T-helper 1 cell treated with Interleukin-12 subunit alpha and Interleukin-12 subunit beta and Interleukin-4 antibody, amounts not matched to agents 30 ng/mL and 1 ng/mL, for 36 hours (primary cell): ENCODE data around the gene LCE1E. TPM values are rescaled to one million over a fixed set of nuclear protein-coding genes. Genes with fewer than 3 reads are reported as not detected.

Source experiments
- intact Hi-C: fragments of 100-400 bp; cut with micrococcal nuclease; formaldehyde crosslinking; loops from one replicate; pipeline ENCODE4 v1.15.1; 2024
- total RNA-seq: library from RNA; stranded (reverse); gene quantifications from 2 replicates; pipeline ENCODE4 v1.2.3, GENCODE V29; 2022

LCE1E gene
- total RNA-seq, 1 donor from 2014 or later = not detected

DNA sequence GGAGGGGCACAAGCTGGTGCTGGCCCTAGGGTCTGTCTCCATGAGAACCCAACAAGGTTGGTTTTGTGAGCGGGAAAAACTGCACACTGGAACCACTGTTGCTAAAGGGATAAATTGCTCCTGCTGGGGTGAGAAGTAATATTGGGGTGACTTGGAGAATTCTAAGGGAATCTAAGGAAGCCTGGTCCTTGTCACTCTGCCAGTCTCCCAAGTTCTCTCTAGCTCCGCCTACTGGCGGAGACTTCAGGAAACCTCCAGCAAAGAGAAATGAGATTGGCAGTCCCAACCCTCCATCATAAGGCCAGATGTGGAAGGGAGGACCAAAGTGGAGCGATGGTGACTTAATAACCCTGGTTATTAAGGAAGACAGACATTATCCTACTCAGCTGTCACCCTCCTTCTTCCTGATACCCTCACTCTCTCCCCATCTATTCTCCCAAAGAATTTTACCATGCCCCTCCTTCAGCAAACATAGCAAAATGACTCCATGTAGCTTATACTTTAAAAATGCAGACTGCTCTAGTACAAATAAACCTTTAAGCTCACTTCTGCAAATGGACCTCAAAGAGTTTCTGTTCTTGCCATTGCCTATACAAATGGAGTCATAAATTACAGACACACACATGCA, 8.4 kb upstream of the LCE1E start:
- intact Hi-C loops = no loop called here

DNA sequence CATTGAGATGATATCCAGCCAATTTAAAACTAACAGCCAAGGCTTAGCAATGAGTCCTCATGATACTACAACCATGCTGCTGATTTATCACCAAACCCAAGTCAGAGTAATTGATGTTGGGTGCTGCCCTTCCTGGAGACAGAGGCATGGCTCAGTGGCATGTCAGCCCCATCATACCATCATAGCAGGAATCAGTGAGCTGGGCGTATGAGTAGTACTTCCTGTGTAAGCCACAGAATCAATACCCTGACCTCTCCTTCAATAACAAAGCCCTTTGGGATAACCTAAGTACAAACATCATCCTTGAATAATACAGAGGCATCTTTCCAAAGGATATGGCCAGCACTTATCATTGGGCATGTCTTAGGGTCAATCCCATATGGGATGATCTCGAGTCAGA, 3.0 kb upstream of the LCE1E start:
- intact Hi-C loops = no loop called here

DNA sequence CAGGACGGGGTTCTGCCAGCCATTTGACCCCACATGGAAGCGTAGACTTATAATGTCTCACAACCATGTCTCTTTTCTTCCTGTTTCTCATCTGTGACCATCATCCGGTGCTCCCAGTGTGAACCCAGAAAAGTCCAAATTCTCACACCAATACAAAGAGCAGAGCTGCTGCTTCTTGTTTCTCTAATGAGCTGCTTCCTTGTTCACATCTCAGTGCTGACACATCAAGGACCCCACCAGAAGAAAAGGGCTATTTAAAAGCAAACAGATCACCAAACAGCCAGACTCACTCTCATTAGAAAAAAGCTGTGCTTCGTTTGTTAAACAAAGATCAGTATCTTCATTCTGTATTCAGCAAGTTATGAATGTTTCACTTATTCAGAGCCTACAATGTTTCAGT, 9.6 kb downstream of the LCE1E start:
- intact Hi-C loops = no loop called here

DNA sequence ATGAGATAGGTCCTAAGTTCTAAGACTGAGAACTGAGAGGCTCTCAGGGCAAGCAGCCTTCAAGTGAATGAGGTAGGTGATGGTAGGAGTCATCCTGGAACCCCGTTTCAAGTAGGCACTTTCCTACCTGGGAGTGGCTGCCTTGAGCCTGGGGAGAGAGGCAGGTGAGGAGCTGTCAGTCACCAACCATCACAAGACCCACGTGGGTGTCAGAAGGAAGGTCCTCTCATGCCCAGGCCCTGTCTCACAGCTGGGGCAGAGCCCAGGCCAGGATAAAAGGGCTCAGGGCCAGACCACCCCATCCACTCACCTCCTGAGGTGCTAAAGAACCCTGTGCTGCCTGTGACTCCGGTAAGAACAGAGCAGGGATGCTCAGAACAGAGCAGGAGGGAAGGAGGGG, 10.4 kb downstream of the LCE1E start, which contains the start of gene LCE1D:
Gene LCE1D (plus strand): TSS at position 301 of the 400 bp plus-strand sequence. CDS start 1,074 bp downstream, outside the sequence.
- intact Hi-C loops = no loop called here

DNA sequence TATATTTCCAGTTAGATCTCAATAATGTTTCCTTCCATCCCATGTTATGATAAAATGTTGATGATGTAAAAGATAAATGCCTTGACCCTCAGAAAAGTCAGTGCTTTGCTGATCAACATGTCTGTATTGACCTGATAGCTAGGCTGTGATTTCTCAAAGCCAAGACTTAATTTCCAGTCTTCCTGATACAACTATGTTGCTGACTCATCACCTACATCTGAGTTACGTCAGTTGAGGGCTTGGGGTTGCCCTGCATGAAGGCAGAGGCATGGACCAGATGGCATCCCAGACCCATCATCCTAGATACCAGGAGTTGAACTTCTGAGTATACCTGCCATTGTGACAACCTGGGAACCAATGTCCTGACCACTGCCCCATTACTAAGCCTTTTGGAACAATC, 15.3 kb downstream of the LCE1E start:
- intact Hi-C loops = no loop called here

DNA sequence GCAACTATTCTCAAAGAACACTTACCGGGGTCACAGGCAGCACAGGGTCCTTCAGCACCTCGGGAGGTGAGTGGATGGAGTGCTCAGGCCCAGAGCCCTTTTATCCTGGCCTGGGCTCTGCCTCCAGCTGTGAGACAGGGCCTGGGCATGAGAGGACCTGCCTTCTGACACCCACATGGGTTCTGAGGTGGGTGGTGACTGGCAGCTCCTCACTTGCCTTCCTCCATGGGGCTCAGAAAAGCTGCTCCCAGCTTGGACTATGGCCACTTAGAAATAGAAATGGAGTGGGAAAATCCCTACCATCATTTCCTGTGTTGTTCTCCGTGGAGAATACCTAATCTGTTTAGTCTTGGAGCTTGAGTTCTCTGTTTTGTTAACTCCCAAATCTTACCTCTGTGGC, 20.5 kb downstream of the LCE1E start, which contains the start of gene LCE1C:
Gene LCE1C (minus strand): TSS at position 76 of the 400 bp plus-strand sequence. CDS start 1,173 bp downstream, outside the sequence.
- intact Hi-C loops = no loop called here

DNA sequence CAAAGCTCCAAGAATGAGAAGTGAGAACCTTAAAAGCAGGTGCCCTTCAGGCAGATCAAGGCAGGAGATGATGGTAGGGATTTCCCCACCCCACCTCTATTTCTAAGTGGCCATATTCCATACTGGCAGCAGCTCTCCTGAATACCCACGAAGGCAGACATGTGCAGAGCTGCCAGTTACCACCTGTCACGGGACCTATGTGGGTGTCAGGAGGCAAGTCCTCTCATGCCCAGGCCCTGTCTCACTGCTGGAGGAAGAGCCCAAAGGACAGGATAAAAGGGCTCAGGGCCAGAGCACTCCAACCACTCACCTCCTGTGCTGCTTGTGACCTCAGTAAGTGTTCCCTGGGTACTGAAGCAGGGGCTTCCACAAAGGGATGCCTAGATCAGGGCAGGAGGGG, 25.0 kb downstream of the LCE1E start:
- intact Hi-C loops = no loop called here

DNA sequence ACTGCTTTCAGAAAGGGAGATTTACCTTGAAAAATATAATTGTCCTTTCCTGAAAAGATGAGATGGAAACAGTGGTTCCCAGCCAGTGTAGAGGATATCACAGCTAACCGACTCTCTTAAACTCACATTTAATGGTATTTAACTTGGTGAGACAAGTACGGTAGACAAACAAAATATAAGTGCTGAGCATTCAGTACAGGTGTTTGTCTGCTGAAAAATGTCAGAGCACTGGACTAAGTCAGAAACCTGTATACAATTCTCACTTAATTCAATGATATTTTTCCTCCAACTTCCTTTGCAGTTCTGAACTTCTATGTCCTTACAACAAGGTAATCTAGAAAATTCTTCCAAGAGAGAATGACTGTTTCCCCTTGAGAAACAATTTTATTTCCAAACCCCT, 25.6 kb downstream of the LCE1E start, which contains the start of gene LCE1B:
Gene LCE1B (plus strand): TSS at position 301 of the 400 bp plus-strand sequence. CDS start 476 bp downstream, outside the sequence.
- intact Hi-C loops = no loop called here

DNA sequence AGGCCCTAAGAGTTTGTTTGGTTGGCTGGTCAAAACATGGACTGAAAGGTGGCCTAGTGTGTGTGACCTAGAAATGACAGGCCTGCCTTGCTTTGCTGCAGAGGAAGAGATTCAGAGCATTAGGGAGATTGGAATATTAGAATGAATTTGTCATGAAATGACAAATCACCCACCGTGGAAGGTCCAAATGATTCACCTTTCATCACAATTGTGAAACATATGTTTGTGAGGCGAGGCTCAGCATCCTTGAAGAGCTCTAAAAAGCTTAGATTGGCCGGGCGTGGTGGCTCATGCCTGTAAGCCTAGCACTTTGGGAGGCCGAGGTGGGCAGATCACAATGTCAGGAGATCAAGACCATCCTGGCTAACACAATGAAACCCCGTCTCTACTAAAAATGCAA, 31.3 kb downstream of the LCE1E start:
- intact Hi-C loops = no loop called here

DNA sequence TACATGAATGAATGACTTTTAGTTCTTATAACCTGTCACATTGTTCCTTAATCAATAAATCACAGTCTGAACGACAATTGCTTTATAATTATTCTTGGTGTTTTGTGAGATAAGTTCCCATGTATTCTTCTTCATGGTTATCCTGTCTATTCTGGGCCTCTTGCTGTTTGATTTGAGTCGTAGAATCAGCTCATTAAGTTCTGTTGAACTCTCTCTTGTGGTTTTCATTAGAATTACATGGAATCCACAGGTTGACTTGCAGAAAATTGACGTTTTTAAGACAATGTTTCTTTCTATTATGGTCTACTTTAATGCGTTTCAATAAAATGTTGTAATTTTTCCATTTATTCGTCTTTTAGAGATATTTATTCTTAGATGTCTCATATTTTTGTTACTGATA, 37.2 kb downstream of the LCE1E start:
- intact Hi-C loops = no loop called here

DNA sequence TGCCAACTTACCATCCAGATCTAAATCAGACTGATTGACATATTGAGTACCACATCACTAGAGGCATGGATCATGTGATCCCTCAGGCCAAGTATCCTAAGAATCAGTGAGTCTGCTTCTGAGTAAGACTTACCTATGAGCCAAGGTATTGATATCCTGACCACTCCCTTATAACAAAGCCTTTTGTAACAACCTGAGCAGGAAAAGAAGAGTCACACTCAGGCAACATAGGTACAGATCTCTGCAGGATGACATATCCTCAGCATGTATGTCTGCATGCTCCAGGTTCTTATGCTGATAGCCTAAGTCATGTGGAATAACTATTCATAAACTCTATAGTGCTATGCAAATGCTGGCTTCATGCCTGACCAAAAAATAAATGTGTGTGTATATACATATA, 38.9 kb downstream of the LCE1E start:
- intact Hi-C loops = no loop called here

DNA sequence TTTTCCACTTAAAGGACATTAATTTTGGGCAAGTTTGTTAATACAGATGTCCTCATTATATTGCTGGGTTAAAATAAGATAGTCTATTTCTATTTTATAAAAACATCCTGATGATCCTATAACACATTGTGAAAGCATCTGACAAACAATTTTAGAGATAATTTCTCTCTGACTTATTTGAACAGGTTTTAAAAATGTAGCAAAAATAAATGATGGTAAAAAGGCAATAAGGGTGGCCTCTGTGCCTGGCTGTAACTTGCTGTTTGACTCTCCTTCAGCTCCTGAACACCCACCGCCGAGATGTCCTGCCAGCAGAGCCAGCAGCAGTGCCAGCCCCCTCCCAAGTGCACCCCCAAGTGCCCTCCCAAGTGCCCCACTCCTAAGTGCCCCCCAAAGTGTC, 41.1 kb downstream of the LCE1E start, which contains the start of gene LCE1A:
Gene LCE1A (plus strand): TSS at position 301 of the 400 bp plus-strand sequence. CDS start 0 bp downstream, at position 301.
- intact Hi-C loops = no loop called here

DNA sequence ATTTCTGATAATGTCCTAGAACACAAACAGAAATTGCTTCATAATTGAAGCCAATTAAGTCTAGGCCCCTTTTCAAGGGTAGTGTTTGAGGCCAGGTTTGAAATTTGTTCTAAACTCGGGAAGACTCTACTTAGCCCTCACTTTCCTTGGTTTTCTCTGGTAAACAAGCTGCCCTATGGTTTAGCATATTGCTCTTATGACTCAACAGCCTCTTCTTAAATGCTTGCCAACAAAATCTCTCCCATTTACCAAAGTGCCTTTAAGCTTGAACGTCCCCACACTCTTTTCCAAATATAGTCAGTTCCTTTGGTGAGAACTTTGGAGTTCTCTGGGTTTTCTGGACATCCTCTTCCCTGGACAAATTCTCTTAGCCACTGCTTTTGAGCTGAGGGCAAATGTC, 50.8 kb downstream of the LCE1E start:
- intact Hi-C loops = no loop called here

Other genes starting within 250 kb of the LCE1E start
- not detected in 2 replicates for gene LCE3E, start 219.5 kb upstream of the LCE1E start, total RNA-seq
- gene LCE3D, start 205.7 kb upstream of the LCE1E start, total RNA-seq = not detected in 2 replicates
- gene LCE3C, start 186.0 kb upstream of the LCE1E start, total RNA-seq = not detected in 2 replicates
- not detected in 2 replicates for gene LCE3B, start 172.4 kb upstream of the LCE1E start, total RNA-seq
- not detected in 2 replicates for gene LCE3A, start 163.2 kb upstream of the LCE1E start, total RNA-seq
- gene LCE2D, start 122.9 kb upstream of the LCE1E start, total RNA-seq = not detected in 2 replicates
- gene LCE2C, start 111.0 kb upstream of the LCE1E start, total RNA-seq = not detected in 2 replicates
- not detected in 2 replicates for gene LCE2B, start 100.1 kb upstream of the LCE1E start, total RNA-seq
- gene LCE2A, start 87.9 kb upstream of the LCE1E start, total RNA-seq = not detected in 2 replicates
- gene LCE4A, start 78.1 kb upstream of the LCE1E start, total RNA-seq = not detected in 2 replicates
- gene KPRP, start 28.2 kb upstream of the LCE1E start, total RNA-seq = not detected in 2 replicates
- gene LCE1F, start 11.1 kb upstream of the LCE1E start, total RNA-seq = not detected in 2 replicates
- not detected in 2 replicates for gene LCE1D, start 10.5 kb downstream of the LCE1E start, total RNA-seq
- gene LCE1C, start 20.4 kb downstream of the LCE1E start, total RNA-seq = not detected in 2 replicates
- not detected in 2 replicates for gene LCE1B, start 25.7 kb downstream of the LCE1E start, total RNA-seq
- gene LCE1A, start 41.2 kb downstream of the LCE1E start, total RNA-seq = not detected in 2 replicates
- not detected in 2 replicates for gene LCE6A, start 56.6 kb downstream of the LCE1E start, total RNA-seq
- not detected in 2 replicates for gene LCE7A, start 73.7 kb downstream of the LCE1E start, total RNA-seq
- not detected in 2 replicates for gene SMCP, start 92.1 kb downstream of the LCE1E start, total RNA-seq
- gene IVL, start 122.3 kb downstream of the LCE1E start, total RNA-seq = not detected in 2 replicates
- gene SPRR5, start 160.9 kb downstream of the LCE1E start, total RNA-seq = not detected in 2 replicates
- gene SPRR4, start 184.4 kb downstream of the LCE1E start, total RNA-seq = not detected in 2 replicates
- gene SPRR1A, start 197.8 kb downstream of the LCE1E start, total RNA-seq = not detected in 2 replicates
- not detected in 2 replicates for gene SPRR3, start 215.5 kb downstream of the LCE1E start, total RNA-seq
- gene SPRR1B, start 244.9 kb downstream of the LCE1E start, total RNA-seq = not detected in 2 replicates